Measurements from ENCODE around the gene HLF.
A peak's percentile ranks its signal among the peaks of the same experiment; 100 is the strongest.

Gene HLF

DNA sequence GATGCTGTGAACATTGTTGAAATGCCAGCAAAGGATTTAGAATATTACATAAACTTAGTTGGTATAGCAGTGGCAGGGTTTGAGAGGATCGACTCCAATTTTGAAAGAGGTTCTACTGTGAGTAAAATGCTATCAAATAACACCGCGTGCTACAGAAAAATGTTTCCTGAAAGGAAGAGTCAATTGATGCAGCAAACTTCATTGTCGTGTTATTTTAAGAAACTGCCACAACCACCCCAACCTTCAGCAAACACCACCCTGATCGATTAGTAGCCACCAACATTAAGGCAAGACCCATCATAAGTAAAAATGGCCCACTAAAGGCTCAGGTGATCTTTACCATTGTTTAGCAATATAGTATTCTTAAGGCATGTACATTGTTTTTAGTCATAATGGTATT, 27.3 kb downstream of the HLF start:
- no peak for DNase-seq (ENCODE audit: low read depth)

DNA sequence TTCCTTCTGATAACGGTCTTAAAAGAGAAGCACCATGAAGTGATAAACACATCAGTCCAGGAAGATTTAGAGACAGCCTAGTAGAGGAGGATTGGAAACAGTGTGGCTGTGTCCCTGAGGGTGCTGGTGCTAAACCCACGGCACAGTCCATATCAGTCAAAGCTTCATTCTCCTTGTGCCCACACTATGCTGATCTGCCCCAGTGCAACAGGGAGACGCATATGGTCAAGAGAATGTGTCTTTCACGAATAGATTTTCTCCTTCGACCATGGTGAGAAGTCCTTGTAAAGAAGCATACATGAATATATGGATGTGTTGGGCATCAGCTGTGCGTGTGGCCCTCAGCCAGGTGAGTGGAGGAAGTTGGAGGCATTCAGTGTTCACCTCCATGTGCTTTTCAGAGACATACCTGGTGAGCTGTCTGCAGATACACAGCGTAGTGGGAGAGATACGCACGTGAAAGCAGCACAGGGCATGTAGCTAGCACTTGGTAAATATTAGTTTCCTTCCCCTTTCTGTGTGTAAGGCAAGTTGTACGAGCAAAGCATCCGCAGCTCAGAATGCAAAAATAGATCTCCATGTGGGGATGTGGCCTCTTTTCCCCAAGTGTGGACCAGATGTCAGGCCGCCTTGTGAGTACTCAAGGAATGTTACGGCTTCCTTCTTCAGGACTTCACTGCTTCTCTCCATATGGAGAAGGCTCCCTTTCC, 29.4 kb downstream of the HLF start:
- no peak for DNase-seq (ENCODE audit: low read depth)

DNA sequence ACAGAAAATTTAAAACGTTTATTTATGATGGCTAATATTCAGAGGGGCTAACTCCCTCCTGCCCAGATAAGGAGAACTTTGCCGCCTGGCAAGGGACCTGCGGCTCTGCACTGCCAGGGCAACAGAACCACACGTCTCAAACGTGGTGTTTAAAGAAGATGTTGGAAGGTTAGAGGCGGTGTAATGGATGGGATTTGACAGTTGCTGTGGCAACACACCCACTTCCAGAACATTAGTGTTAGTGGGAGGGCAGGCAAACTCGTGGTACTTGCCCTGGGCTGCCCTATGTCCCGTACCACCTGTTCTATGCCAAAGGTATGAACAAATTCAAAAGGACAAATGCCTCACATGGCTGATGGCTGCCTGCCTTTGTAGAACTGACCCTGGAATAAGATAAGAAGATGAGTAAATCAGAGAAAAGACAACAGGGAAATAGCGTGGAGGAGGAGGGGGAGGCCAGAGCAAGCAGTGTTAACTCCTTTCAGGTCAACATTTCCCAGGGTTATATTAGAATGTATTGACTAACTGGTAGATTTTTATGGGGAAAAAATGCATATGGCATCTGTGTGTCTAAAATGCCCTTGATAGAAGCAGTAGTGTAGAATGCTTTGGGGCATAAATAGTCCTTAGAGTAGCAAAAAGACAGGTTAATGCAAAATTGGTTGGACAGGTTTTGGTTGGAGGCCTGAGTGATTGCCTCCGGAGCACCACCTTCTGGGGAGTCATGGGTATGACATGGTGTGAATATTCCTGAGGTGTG, 30.8 kb downstream of the HLF start:
- DNase-seq (ENCODE audit: low read depth) = peak; percentile 31

DNA sequence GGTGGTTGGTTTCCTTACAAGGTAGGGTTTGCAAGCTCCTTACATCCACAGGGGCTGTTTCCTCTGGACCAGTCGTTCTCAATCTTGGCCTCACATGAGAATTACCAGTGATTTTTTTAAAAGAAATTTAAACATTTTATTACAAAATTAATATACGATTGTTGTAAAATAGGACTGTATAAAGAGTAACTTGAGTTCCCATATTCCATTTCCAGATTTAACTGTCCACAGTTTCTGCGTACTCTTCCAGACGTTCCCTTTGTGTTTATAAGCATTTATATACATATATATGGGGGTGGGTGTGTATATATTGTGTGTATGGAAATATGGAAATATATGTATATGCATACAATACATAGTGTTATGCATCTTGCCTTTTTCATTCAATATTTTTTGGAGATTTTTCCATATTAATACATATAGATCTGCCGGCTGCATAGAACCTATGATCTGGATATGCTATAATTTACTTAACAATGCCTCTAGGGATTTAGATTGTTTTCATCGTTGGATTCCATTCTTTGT, 31.5 kb downstream of the HLF start:
- no peak for DNase-seq (ENCODE audit: low read depth)

DNA sequence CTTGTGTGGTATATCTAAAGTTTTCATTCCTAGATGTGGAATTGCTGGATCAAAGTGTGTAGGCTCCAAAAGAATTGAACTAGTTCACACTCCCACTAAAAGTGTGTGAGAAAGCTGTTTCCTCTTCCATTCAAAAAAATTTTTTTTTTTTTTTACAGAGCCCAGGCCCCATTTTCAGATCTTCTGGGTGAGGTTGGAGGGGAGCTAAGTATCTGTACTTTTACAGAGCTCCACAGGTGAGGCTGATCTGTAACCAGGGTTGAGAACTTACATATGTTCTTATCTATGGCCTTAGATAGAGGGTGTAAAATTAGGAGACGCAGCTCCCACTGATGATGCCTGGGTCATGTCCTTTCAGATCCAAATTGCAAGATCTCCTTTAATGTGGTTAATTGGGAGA, 31.9 kb downstream of the HLF start:
- no peak for DNase-seq (ENCODE audit: low read depth)

DNA sequence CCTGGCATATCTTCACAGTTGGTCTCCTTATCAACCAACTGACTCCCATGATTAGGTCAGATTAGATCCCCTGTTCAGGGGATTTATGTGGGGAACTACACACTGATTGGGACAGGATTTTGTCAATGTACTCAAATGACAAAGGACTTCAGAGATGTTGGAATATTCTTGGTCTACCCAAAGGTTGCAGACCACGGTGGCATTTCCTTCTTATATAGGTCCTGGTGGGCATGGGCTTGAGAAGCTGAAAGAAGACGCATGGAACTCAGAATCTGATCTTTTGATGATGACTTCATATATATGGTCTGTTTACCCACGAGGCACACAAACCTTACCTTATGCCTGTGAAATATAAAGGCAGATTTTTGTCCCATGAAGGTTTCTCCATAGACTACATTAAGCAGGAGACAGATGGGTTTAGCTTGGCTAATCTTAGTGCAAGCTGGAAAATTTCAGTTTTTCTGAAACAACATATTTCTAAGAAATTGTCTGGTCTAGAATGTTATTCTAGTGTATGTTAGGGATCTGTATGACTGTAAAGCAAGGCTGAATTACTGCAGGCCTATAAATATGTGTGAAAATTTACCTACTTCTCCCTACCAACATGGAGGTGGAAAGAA, 33.5 kb downstream of the HLF start:
- no peak for DNase-seq (ENCODE audit: low read depth)

DNA sequence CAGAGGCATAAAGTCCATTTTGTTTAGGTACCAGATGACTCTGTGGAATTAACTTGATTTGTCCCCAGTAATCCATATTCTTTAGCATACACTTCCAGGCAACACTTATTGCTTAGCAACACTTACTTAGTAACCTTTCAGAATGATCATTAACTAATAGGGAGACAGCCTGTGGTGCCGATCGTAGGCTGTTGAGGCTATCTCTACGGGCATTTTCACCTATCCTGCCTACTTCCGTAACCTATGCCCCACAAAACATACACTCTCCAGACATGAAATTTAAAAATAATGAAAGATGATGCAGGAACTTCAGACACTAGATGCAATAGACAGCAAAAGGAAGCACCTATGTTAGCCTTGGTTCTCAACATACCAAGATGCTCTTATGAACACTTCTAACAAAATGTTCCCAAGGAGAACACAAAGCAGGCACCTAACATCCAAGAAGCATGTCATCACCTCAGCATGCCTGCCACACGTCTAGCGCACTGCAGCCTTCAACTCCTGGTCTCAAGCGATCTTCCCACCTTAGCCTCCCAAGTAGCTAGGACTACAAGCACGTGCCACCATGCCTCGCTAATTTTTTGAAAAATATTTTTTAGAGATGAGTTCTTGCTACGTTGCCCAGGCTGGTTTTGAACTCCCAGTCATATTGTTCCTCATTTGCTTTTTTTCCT, 34.5 kb downstream of the HLF start:
- no peak for DNase-seq (ENCODE audit: low read depth)

DNA sequence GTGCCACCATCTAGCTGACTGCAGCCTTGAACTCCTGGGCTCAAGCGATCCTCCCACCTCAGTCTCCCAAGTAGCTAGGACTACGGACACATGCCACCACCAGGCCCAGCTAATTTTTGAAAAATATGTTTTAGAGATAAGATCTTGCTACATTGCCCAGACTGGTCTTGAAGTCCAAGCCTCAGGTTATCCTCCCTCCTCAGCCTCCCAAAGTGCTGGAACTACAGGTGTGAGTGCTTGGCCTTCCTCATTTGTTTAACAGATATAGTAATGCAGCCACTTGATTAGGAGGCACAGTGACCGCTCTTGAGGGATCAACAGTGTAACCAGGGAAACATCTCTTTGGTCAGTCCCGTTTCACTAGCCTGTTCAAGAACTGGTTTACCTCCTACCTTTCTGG, 35.1 kb downstream of the HLF start:
- DNase-seq (ENCODE audit: low read depth) = no peak

DNA sequence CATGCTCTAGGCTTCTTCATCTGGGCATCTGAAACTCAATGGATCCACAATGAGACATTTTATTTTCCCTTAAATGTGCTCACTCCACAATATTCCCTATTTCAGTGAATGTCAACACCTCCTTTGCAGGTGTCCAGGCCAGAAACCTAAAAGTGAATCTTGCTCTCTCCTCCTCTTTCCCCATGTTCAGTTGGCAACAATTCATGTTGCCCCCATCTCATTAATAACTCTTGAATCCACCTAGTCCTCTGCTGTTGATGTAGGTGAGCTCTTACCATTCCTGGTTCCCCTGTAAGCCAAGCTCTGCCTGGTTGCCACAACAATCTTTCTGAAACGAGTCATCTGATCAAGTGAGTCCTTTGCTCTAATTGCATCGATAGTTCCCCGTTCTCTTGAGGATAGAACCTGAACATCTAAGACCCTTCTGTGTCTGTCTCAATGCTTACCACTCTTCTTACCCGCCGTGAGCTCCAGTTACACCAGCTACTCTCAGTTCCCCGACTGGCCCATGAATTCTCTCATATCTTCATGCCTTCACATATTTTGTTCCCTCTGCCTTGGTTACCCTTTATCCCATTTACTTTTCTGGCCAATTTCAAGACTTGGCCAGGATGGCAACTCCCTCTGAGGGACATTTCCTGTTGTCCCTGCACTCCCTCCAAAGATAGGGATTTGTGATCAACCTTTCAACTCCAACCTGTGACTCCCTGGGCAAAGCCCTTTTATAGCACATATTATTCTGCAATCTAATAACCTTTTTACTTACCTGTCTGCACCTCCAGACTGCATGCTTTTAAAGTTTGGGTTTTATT, 35.9 kb downstream of the HLF start:
- DNase-seq (ENCODE audit: low read depth) = no peak

DNA sequence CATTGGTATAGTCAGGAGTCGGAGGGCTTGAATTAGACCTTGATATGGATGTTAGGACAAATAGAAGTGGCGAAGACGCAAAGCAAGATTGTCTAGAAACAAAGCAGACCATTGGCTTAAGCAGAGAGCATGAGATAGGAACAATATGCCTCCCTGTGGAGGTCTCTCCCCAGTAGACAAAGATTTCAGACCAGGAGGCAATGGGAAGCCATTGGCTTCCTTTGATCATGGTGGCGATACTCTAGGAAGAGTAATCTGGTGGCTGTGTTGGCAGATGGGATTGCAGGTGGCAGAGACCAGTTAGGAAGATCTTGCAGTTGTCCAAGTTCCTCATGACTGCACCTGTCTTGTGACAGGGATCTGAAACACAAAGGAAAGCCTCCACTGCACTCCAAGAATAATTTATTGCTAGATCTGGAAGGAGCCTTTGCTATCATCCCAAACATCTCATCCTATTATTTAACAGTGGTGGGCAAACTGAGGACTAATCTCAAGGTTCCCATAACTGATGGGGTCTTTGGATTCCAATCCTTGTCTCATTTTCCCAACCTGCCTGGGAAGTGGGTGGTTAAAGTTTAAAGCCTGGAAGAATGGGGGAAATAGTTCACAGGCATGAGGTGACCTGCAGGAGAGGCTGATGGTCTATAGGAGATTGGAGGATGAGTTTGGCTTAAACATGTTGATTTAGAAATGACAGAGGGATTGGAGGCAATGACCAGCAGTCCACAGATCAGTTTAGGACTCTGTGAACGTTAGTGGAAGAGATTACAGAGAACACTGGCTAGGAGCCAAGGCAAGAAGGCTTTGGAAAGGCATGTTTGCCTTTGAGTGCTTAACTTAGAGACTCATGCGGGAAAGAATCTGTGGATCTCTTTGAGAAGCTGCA, 37.0 kb downstream of the HLF start:
- no peak for DNase-seq (ENCODE audit: low read depth)

DNA sequence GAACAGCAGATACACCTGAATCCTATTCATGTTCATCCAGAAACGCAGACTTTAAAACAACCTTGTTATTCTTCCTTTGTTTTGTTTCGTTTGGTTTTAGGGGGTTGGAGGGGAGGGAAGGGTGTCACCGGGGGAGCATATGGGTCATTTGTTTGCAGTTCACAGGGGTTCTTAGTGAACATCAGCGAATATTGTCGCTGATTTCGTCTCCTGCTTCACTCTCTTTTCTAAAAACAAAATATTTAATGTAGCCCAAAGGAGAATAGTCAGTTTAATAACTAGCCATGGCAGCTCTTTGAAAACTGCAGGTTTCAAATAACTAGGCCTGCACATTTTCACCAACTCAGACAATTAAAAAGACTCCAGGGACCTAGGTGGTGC, 37.6 kb downstream of the HLF start:
- DNase-seq (ENCODE audit: low read depth) = no peak

DNA sequence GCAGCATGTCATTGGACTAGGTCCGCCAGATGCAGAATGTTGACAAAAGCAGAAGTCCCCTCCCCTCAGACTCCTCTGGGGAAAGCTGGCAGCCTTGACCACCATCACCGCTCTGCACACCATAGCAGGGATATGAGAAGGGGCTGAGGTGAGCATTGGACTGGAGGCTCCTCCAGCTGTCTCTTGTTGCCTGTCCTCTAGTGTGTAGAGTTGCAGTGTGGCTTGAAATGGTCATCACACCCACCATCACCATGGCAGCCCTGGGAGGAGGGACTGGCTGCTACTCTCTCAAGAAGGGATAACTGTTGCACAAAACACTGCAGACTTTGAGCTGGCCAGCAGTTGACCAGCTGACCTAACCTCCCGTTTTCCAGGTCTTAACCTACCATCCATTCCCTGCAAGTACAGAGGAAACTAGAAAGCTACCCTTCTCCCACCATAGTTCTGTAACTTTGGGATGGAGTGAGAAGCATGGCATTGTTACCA, 38.3 kb downstream of the HLF start:
- DNase-seq (ENCODE audit: low read depth) = no peak

DNA sequence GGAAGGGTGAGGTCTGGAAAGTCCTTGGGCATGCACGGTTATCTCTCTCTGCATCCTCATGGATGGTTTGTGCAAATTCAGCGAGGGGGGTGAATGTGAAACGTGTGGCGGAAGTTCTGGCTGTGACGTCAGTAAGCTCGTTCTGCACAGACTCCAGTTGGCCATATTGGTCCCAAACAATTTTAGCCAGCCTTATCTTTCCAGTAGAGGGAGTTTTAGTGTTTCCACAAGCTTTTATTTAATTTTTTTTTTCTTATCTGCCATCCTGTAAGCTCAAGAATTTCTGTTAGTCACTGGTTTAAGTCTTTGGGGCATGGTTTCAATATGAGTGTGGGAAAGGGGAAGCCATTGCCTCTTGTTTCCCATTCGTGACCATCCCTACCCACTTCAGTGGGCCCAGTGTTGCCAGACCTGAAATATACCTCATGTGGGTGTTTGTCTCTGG, 39.0 kb downstream of the HLF start:
- DNase-seq (ENCODE audit: low read depth) = no peak

DNA sequence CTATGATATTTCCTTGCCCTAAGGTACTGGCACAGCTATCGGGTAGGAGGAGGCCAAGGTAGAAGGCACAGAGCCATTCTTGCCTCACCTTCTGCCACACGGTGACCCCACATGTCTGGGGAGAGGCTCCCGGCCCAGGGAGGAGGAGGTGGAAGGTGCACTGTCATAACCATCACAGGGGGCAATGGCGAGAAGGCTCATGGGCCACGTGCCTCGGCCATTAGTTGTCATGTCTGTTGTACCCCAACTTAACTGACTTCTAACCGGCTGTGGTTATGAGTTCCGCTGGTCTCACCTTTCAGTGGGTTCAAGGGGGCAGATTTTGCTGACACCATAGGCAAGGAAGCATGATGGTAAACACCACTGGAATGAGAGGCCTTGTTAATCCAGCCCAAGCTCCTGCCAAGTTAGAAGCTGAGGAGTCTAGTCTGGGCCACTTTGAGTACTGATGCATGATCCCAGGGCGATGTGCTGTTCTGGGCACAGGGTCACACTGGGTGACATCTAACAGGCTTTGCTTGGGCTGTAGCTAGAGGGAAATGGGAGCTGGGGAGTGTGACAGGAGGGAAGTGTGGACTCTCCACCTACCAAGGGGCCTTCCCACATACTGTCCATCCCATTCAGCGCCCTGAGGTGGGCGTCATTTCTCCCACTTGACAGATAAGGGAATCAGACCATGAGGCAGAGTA, 39.6 kb downstream of the HLF start:
- DNase-seq (ENCODE audit: low read depth) = no peak

DNA sequence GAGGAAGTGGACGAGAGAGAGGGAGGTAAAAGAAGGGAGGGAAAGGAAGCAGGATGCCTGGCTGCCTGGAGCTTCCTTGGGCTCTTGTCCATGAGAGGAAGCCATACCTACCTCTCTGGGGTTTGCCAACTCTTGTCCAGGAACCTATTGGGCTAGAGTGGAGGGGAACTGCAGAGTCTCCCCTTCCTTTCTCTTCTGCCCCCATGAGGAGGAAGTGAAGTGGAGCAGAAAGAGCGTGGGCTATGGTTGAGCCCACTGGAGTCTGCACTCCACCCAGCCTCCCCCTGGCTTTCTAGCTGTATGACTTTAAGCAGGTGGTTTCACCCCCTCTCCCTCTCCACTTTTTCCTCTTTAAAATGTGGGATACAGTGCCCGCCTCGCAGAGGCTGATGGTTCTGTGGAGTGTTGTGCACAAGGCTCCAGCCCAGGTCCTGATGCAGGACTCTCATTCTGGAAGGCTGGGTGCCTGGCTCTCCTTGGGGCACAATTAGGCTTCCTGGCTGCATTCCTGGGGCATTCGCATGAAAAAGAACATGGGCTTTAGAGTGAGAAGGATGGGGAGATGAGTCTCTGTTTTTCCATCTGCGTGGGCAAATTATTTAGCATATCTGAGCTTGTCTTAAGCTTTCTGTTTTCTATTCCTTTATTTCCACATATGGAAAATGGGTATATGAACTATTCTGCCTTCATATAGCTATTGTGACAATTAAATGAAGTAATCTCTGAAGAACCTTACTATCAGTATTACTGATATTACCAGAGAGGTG, 40.7 kb downstream of the HLF start:
- no peak for DNase-seq (ENCODE audit: low read depth)

DNA sequence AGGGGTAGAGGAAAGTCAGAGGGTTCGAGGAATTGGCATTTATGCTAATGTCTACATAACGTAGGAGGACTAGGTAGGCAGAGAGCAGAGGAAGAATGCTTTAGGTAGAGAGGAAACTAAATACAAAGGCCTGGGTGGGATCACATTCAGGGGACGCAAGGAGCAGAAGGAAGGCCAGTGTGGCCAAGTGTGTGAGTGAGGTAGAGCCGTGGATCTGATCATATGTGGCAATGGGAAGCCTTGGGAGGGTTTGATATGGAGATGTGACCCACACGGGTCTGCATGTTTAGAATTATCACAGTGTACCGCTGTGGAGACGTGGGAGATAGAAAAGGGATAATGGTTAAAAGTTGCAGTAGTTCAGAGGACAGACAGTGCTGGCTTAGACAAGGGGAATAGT, 43.1 kb downstream of the HLF start:
- DNase-seq (ENCODE audit: low read depth) = no peak

DNA sequence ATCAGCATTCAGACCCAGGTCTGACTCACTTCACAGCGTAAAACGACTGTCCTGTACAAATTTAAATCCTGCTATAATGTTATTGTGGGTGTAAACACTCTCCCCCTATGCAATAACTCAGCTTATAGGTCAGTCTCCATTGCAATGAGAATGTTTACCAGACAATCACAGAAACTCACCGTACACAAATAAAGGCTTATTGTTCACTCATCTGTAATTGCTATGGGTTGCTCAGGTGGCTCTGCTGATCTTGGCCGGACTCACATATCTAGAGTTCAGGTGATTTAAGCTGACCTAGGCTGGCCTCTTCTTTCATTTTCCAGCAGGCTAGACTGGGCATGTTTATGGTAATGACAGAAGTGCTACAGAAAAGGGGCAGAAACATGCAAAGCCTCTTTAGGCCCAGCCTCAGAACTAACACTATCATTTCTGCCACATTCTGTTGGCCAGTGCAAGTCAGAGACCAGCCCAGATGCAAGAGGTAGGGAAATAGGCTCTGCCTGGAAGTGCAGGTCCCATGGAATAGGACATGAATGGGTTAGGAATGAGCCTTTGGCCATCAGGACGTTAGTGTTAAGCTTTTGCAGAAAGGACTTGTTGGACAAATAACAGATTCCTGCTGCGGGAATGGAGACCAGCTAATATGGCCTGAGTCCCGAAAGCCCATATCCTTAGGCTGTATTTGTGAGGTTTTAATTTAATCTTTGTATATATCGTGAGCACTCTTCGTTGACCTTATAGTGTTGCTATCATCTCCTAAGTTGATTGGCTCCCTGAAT, 44.0 kb downstream of the HLF start:
- DNase-seq (ENCODE audit: low read depth) = no peak

DNA sequence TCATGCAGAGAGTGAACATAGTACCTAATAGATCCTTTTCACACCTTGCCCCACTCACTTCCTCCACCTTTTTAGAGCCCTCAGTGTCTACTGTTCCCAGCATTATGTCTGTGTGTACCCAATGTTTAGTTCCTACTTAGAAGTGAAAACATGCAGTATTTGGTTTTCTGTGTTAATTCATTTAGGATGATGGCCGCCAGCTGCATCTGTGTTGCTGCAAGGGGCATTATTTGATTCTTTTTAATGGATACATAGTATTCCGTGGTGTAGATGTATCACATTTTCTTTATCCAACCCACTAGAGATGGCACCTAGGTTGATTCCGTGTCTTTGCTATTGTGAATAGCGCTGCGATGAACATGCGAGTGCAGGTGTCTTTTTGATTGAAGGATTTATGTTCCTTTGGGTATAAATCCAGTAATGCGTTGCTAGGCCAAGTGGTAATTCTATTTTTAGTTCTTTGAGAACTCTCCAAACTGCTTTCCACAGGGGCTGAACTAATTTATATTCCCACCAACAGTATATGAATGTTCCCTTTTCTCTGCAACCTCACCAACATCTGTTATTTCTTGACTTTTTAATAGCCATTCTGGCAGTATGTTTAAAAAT, 47.1 kb downstream of the HLF start:
- no peak for DNase-seq (ENCODE audit: low read depth)

All from CMK (cell line).